Ishikawa (cell line): ENCODE results near the gene JADE1.

Source experiments
- CEBPB ChIP-seq: IDR thresholded peaks from 2 replicates; pipeline ENCODE4 v1.6.1; 2012
- CREB1 ChIP-seq: IDR thresholded peaks from 2 replicates; pipeline ENCODE4 v1.6.1; 2012; ENCODE audit warnings: low read depth
- EGR1 ChIP-seq: IDR thresholded peaks from 2 replicates; pipeline ENCODE4 v1.6.1; 2012
- EP300 ChIP-seq: IDR thresholded peaks from 2 replicates; pipeline ENCODE4 v1.6.1; 2012; ENCODE audit warnings: borderline replicate concordance
- FOXM1 ChIP-seq: IDR thresholded peaks from 2 replicates; pipeline ENCODE4 v1.6.1; 2012; ENCODE audit warnings: low read depth, borderline replicate concordance
- NFIC ChIP-seq: IDR thresholded peaks from 2 replicates; pipeline ENCODE4 v1.6.1; 2012
- RAD21 ChIP-seq: IDR thresholded peaks from 2 replicates; pipeline ENCODE4 v1.6.1; 2012; ENCODE audit warnings: low read depth
- TAF1 ChIP-seq: IDR thresholded peaks from 2 replicates; pipeline ENCODE4 v1.6.1; 2012; ENCODE audit warnings: low read depth, mild to moderate bottlenecking
- TCF12 ChIP-seq: IDR thresholded peaks from 2 replicates; pipeline ENCODE4 v1.6.1; 2012; ENCODE audit warnings: low read depth
- TEAD4 ChIP-seq: IDR thresholded peaks from 2 replicates; pipeline ENCODE4 v1.6.1; 2012
- YY1 ChIP-seq: IDR thresholded peaks from 2 replicates; pipeline ENCODE4 v1.6.1; 2012; ENCODE audit warnings: low read depth
- ZBTB7A ChIP-seq: IDR thresholded peaks from 2 replicates; pipeline ENCODE4 v1.6.1; 2012; ENCODE audit warnings: low read depth
- TF ChIP-seq, protein P1 (sequence below): IDR thresholded peaks from 2 replicates; pipeline ENCODE4 v1.6.1; 2012
- TF ChIP-seq, protein P2 (sequence below): IDR thresholded peaks from 2 replicates; pipeline ENCODE4 v1.6.1; 2012
- TF ChIP-seq, protein P3 (sequence below): IDR thresholded peaks from 2 replicates; pipeline ENCODE4 v1.6.1; 2012; ENCODE audit warnings: low read depth, mild to moderate bottlenecking

The JADE1 gene

DNA sequence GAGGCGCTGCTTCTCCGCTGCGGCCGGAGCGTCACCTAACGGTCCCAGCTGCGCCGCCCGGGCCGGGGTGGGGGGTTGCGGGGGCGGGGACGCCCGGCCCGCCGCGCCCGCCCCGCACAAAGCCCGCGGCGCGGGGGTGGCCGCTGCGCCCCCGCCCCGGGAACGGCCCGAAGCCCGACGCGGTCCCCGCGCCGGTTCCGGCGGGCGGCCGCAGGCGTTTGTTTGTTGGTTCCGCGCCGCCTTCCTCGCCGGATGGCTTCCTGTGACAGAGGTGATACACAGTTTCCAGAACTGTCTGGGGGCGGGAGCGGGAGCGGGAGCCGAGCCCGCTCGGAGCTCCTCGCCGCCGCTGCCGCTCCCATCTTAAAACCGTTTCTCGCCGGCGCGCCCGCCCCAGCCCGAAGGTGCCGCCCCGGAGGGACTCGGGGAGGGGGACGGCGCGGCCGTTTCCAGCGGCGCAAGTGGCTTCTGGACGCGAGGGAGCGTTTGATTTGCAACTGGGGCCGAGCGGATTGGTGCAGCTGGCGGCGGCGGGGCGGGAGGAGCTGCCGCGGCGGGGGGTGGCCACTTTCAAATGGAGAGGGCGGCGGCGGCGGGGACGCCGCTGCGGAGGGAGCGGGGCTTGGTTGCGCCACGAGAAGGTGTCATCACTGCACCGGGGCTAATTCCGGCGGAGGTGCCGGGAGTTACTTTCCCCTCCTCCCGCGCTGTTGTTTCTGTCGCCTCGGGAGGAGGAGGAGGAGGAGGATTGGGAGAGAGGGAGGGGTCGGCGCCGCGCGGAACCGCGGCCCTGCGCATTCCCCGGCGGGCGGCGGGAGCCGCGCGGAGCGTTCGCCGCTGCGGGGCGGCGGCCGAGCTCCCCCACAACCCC is 2.3 kb downstream of the JADE1 start:
- TF ChIP-seq EP300 (no peak; the same call in 1 of the 2 replicates), EGR1 (peak; percentile 43), NFIC (peak; percentile 45), CEBPB (peak; percentile 76), TAF1 (peak; percentile 75), ZBTB7A (no peak), TCF12 (peak; percentile 14; the same call in 1 of the 2 replicates), TEAD4 (peak; percentile 22; the same call in 1 of the 2 replicates), YY1 (0 out of 2 replicates have a peak, but pooled peaks have one; percentile 48), CREB1 (no peak), RAD21 (no peak), FOXM1 (peak; percentile 87)
- TF ChIP-seq, protein P1, sequence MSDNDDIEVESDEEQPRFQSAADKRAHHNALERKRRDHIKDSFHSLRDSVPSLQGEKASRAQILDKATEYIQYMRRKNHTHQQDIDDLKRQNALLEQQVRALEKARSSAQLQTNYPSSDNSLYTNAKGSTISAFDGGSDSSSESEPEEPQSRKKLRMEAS: no peak; the same call in 1 of the 2 replicates
- TF ChIP-seq, protein P2, sequence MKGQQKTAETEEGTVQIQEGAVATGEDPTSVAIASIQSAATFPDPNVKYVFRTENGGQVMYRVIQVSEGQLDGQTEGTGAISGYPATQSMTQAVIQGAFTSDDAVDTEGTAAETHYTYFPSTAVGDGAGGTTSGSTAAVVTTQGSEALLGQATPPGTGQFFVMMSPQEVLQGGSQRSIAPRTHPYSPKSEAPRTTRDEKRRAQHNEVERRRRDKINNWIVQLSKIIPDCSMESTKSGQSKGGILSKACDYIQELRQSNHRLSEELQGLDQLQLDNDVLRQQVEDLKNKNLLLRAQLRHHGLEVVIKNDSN: no peak; the same call in 1 of the 2 replicates
- TF ChIP-seq, protein P3, sequence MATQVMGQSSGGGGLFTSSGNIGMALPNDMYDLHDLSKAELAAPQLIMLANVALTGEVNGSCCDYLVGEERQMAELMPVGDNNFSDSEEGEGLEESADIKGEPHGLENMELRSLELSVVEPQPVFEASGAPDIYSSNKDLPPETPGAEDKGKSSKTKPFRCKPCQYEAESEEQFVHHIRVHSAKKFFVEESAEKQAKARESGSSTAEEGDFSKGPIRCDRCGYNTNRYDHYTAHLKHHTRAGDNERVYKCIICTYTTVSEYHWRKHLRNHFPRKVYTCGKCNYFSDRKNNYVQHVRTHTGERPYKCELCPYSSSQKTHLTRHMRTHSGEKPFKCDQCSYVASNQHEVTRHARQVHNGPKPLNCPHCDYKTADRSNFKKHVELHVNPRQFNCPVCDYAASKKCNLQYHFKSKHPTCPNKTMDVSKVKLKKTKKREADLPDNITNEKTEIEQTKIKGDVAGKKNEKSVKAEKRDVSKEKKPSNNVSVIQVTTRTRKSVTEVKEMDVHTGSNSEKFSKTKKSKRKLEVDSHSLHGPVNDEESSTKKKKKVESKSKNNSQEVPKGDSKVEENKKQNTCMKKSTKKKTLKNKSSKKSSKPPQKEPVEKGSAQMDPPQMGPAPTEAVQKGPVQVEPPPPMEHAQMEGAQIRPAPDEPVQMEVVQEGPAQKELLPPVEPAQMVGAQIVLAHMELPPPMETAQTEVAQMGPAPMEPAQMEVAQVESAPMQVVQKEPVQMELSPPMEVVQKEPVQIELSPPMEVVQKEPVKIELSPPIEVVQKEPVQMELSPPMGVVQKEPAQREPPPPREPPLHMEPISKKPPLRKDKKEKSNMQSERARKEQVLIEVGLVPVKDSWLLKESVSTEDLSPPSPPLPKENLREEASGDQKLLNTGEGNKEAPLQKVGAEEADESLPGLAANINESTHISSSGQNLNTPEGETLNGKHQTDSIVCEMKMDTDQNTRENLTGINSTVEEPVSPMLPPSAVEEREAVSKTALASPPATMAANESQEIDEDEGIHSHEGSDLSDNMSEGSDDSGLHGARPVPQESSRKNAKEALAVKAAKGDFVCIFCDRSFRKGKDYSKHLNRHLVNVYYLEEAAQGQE: no peak

DNA sequence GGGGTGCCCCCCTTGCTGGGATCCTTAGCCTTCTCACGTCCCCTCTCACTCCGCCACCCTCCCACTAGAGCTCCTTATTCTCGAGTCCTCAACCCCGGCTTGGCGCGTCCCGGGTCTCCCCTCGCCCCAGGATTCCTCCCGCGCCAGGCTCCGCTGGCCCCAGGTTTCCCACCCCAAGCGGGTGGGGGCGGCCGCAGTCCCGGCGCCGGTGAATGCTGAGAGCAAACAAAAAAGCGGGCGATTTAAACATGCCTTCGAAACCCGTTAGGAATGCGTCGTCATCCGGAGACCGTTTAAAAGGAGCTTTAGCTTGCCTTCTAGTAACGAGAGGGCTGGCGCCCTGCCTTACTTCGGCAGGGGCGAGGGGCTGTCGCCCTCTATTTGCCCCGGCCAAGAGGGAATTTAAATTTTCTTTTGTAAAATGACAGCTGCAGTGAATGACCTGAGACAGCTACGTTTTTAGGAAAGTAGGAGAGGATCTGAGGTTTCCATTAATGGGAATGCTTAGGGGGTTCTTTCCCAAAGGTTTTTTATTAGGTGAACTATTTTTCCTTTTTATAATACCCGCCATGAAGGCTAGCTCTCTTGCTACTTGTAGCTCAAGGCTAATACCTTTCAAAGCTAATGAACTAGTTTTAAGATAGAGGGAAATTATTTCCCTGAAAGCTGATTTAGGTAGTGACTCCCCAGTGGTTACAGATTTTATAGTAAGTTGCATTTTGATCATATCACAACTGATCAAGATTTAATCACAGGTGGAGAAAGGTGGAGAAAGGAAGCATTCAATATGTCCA is 3.1 kb downstream of the JADE1 start:
- no peak; the same call in 1 of the 2 replicates for TF ChIP-seq TEAD4
- TF ChIP-seq, protein P3: no peak
- TF ChIP-seq CREB1: no peak
- 0 out of 2 replicates have a peak, but pooled peaks have one; percentile 9 for TF ChIP-seq TCF12
- no peak for TF ChIP-seq RAD21
- TF ChIP-seq CEBPB: no peak
- no peak; the same call in 1 of the 2 replicates for TF ChIP-seq TAF1
- no peak for TF ChIP-seq FOXM1

DNA sequence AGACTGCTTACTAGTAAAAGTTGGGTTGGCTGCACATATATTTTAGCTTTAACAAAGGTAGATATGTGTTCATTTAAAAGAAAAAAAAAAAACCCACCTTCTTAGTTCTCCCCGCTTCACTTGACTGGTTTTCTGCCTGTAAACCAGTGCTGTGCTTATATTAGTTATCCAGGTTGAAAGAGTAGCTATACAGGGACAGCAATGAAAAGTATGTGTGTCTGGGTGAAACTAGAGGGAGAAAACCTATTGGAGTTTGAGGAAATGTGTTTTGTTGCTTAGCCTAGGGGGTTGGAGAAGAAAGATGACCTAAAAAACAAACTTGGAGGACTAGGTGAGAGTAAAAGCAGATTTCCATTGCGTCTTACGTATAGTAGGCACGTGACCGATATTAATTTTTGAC is 4.5 kb downstream of the JADE1 start:
- TF ChIP-seq, protein P2: no peak
- TF ChIP-seq CEBPB (no peak), NFIC (no peak), EGR1 (no peak), ZBTB7A (no peak), RAD21 (no peak), FOXM1 (no peak), CREB1 (no peak), YY1 (no peak), TEAD4 (no peak), EP300 (no peak)
- TF ChIP-seq, protein P3: no peak
- TF ChIP-seq, protein P1: no peak
